HCT116 (cell line): ENCODE measurements around the gene ZNRF2. TPM values are rescaled to one million over a fixed set of nuclear protein-coding genes. Genes with fewer than 3 reads are reported as not detected.

Experiments
- ATAC-seq: fragments of 200-7000 bp; cut with Tn5 transposase; 2 replicates; pipeline ENCODE4 v1.9.1; 2020; ENCODE audit warnings: mild to moderate bottlenecking, moderate library complexity
- BruUV-seq: library from RNA; stranded (reverse); fragments of 400-500 nt; replicated peaks from 2 replicates; lab custom pipeline; 2021; lab: Mats Ljungman, UMichigan
- CTCF ChIA-PET: fragments of 300-600 bp; sonication (Branson Sonifier 250); formaldehyde crosslinking; loops from one replicate; lab custom pipeline; 2021; ENCODE audit warnings: antibody characterized with exemption; lab: Charles Lee
- POLR2A ChIA-PET: fragments of 300-600, 350-600 bp; sonication (Branson Sonifier 250); formaldehyde crosslinking; loops from one replicate; lab custom pipeline; 2021; ENCODE audit warnings: antibody characterized with exemption; lab: Charles Lee
- RAD21 ChIA-PET, 2 experiments: fragments of 300-600 bp; sonication (Branson Sonifier 250); formaldehyde crosslinking; loops; one replicate each; lab custom pipeline; 2023; ENCODE audit warnings: low total read pairs in 2 of 2; ENCODE audit not compliant: uncharacterized antibody in 2 of 2, unreplicated experiment in 2 of 2, low non-redundant PET in 1 of 2; lab: Charles Lee
- DNase-seq: peaks from one replicate; pipeline ENCODE4 v3.0.0-alpha.2; 2010; ENCODE audit warnings: low read depth, low spot score
- H2AFZ ChIP-seq: fragments of 200-600 bp; shearing (Covaris generic), sonication (generic); 2 replicates; pipeline ENCODE4 v1.6.1; 2017; ENCODE audit warnings: low read depth, mixed run types, mixed read lengths, antibody characterized with exemption, low read length; ENCODE audit not compliant: poor library complexity, severe bottlenecking
- H3K27ac ChIP-seq: 2 replicates; pipeline ENCODE4 v1.5.1; 2012; ENCODE audit warnings: low read depth, low read length
- H3K27me3 ChIP-seq: fragments of 200-600 bp; sonication (generic); 2 replicates; pipeline ENCODE4 v1.6.1; 2016; ENCODE audit warnings: mixed run types, low read length, mixed read lengths; ENCODE audit not compliant: insufficient read depth
- H3K36me3 ChIP-seq, 2 experiments: fragments of 200-500 bp in 1 of 2; fragments of 200-600 bp in 1 of 2; sonication (Bioruptor generic) in 1 of 2; sonication (generic) in 1 of 2; 2 replicates each; pipeline versions ENCODE4 v1.5.1 to v1.6.1; 2014 to 2016; ENCODE audit warnings: low read length in 2 of 2, inconsistent platforms in 1 of 2, mixed read lengths in 1 of 2, mixed run types in 1 of 2; ENCODE audit not compliant: insufficient read depth in 2 of 2, control insufficient read depth in 1 of 2
- H3K4me1 ChIP-seq, 2 experiments: fragments of 200-600 bp in 1 of 2; sonication (generic) in 1 of 2; 2 replicates each; pipeline versions ENCODE4 v1.5.1 to v1.6.1; 2012 to 2017; ENCODE audit warnings: low read length in 2 of 2, inconsistent platforms in 1 of 2, mild to moderate bottlenecking in 1 of 2, mixed read lengths in 1 of 2, mixed run types in 1 of 2, moderate library complexity in 1 of 2; ENCODE audit not compliant: insufficient read depth in 2 of 2, control insufficient read depth in 1 of 2
- H3K4me2 ChIP-seq: fragments of 200-600 bp; sonication (generic); 2 replicates; pipeline ENCODE4 v1.6.1; 2017; ENCODE audit warnings: mixed run types, low read length, mixed read lengths
- H3K4me3 ChIP-seq, 2 experiments: fragments of 200-600 bp in 1 of 2; sonication (generic) in 1 of 2; replicated peaks in 1 of 2; 2 replicates each; pipeline ENCODE4 v1.5.1; 2011 to 2016; ENCODE audit warnings: low read length in 2 of 2, control low read depth in 1 of 2, low read depth in 1 of 2, mild to moderate bottlenecking in 1 of 2, mixed read lengths in 1 of 2, mixed run types in 1 of 2
- H3K79me2 ChIP-seq: fragments of 200-600 bp; sonication (generic); 2 replicates; pipeline ENCODE4 v1.6.1; 2017; ENCODE audit warnings: mild to moderate bottlenecking, mixed run types, low read length, moderate library complexity, mixed read lengths; ENCODE audit not compliant: insufficient read depth
- H3K9ac ChIP-seq: fragments of 200-600 bp; sonication (generic); 2 replicates; pipeline ENCODE4 v1.6.1; 2016; ENCODE audit warnings: low read length, mixed read lengths
- H3K9me2 ChIP-seq: fragments of 200-600 bp; sonication (generic), shearing (Covaris generic); 2 replicates; pipeline ENCODE4 v1.6.1; 2017; ENCODE audit warnings: mixed run types, mild to moderate bottlenecking, moderate library complexity; ENCODE audit not compliant: insufficient read depth
- H3K9me3 ChIP-seq, 2 experiments: fragments of 200-500 bp in 1 of 2; fragments of 200-600 bp in 1 of 2; sonication (Bioruptor generic) in 1 of 2; sonication (generic) in 1 of 2; 2 replicates each; pipeline ENCODE4 v1.6.1; 2014 to 2017; ENCODE audit warnings: low read length in 2 of 2, mixed read lengths in 2 of 2, inconsistent platforms in 1 of 2, low read depth in 1 of 2, mild to moderate bottlenecking in 1 of 2, mixed run types in 1 of 2, moderate library complexity in 1 of 2; ENCODE audit not compliant: control insufficient read depth in 1 of 2, insufficient read depth in 1 of 2
- H4K20me1 ChIP-seq: fragments of 200-600 bp; sonication (generic), shearing (Covaris generic); 2 replicates; pipeline ENCODE4 v1.6.1; 2017; ENCODE audit warnings: mixed run types, mild to moderate bottlenecking, moderate library complexity; ENCODE audit not compliant: insufficient read depth
- ATF3 ChIP-seq: IDR thresholded peaks from 2 replicates; pipeline ENCODE4 v1.6.1; 2012
- CBX3 ChIP-seq: IDR thresholded peaks from 2 replicates; pipeline ENCODE4 v1.6.1; 2012; ENCODE audit warnings: low read depth
- CEBPB ChIP-seq: IDR thresholded peaks from 2 replicates; pipeline ENCODE4 v1.6.1; 2012; ENCODE audit warnings: low read depth
- EGR1 ChIP-seq: IDR thresholded peaks from 2 replicates; pipeline ENCODE4 v1.6.1; 2012; ENCODE audit warnings: low read depth
- ELF1 ChIP-seq: IDR thresholded peaks from 2 replicates; pipeline ENCODE4 v1.6.1; 2012; ENCODE audit warnings: low read depth, borderline replicate concordance
- JUND ChIP-seq: IDR thresholded peaks from 2 replicates; pipeline ENCODE4 v1.6.1; 2012
- POLR2A ChIP-seq: IDR thresholded peaks from 2 replicates; pipeline ENCODE4 v1.7.0; 2011; ENCODE audit warnings: borderline replicate concordance; ENCODE audit not compliant: insufficient read depth, insufficient read length; ENCODE audit errors: extremely low read depth
- REST ChIP-seq: IDR thresholded peaks from 2 replicates; pipeline ENCODE4 v1.6.1; 2012; ENCODE audit warnings: low read depth
- SIN3A ChIP-seq: IDR thresholded peaks from 2 replicates; pipeline ENCODE4 v1.6.1; 2012; ENCODE audit warnings: low read depth
- TCF7L2 ChIP-seq: IDR thresholded peaks from 2 replicates; pipeline ENCODE4 v1.7.0; 2011; ENCODE audit warnings: borderline replicate concordance, inconsistent platforms; ENCODE audit not compliant: insufficient read depth, insufficient read length; ENCODE audit errors: extremely low read depth
- YY1 ChIP-seq: IDR thresholded peaks from 2 replicates; pipeline ENCODE4 v1.6.1; 2011; ENCODE audit warnings: low read length, low read depth, moderate library complexity, mild to moderate bottlenecking; ENCODE audit not compliant: insufficient replicate concordance; ENCODE audit errors: extremely low read depth
- ZBTB33 ChIP-seq: IDR thresholded peaks from 2 replicates; pipeline ENCODE4 v1.6.1; 2011; ENCODE audit warnings: mild to moderate bottlenecking, low read length, moderate library complexity; ENCODE audit not compliant: insufficient replicate concordance; ENCODE audit errors: extremely low read depth
- ZNF274 ChIP-seq: fragments of 200-500 bp; sonication (Bioruptor generic); IDR thresholded peaks from 2 replicates; pipeline ENCODE4 v1.6.1; 2014; ENCODE audit warnings: mild to moderate bottlenecking, low read depth, low read length, inconsistent platforms
- intact Hi-C: fragments of 100-400 bp; cut with micrococcal nuclease; formaldehyde crosslinking; loops from 2 replicates; pipeline ENCODE4 v1.10.0; 2022
- total RNA-seq: library from RNA; stranded (reverse); gene quantifications from one replicate; pipeline ENCODE4 v1.2.1, GENCODE V29; 2021; ENCODE audit not compliant: unreplicated experiment

The ZNRF2 gene
- total RNA-seq, 1 experiment from 2014 or later: 10.2 TPM

GRCh38 chr7:30270921-30271320, 13.5 kb upstream of the ZNRF2 start (continued):
- TF ChIP-seq SIN3A (no peak), YY1 (no peak), ELF1 (no peak), CBX3 (no peak)

- Histone ChIP-seq H3K9me2 (no peaks in the 10 kb centered on the region; the same call in 1 of the 2 replicates), H2AFZ (no peak overlapping the region), H3K4me2 (no peak overlapping the region), H3K4me1 (no peaks in the 10 kb centered on the region), H3K9me3 (no peaks in the 10 kb centered on the region), H3K4me3 (no peak overlapping the region), H3K9ac (no peak overlapping the region), H3K36me3 (no peaks in the 10 kb centered on the region), H3K27ac (no peak overlapping the region), H3K27me3 (no peaks in the 10 kb centered on the region), H4K20me1 (no peaks in the 10 kb centered on the region; the same call in 1 of the 2 replicates), H3K79me2 (no peaks in the 10 kb centered on the region)
- RAD21 ChIA-PET: no interaction called here
- intact Hi-C loops: no loop called here
- BruUV-seq: no TSS peak
- TF ChIP-seq ATF3 (no peak), YY1 (no peak), REST (no peak), ZNF274 (no peak), JUND (no peak), EGR1 (no peak), POLR2A (no peak), ZBTB33 (no peak), TCF7L2 (no peak), CEBPB (no peak)
- CTCF ChIA-PET: no interaction called here
- no peak for ATAC-seq
- POLR2A ChIA-PET: no interaction called here
- no peak for DNase-seq
These were observed 12.3 kb upstream of the ZNRF2 start for GRCh38 chr7:30272126-30272525.
